Mesenchymal stem cell (in vitro differentiated cells and primary cell): ENCODE measurements around the gene SLFN12L.

ENCODE experiments used
- DNase-seq: peaks from one replicate; pipeline ENCODE4 v3.0.0-alpha.2; 2013
- H2AFZ ChIP-seq: one replicate; pipeline ENCODE4 v1.6.1; 2013; ENCODE audit warnings: low read depth, mild to moderate bottlenecking, control low read depth, inconsistent platforms, low read length, moderate library complexity
- H2AK5ac ChIP-seq: 2 replicates; pipeline ENCODE4 v1.6.1; 2013; ENCODE audit warnings: low read length, moderate library complexity, mild to moderate bottlenecking, inconsistent platforms; ENCODE audit not compliant: severe bottlenecking
- H2BK120ac ChIP-seq: one replicate; pipeline ENCODE4 v1.6.1; 2013; ENCODE audit warnings: low read depth, mild to moderate bottlenecking, inconsistent platforms, low read length, moderate library complexity
- H2BK12ac ChIP-seq, 2 experiments: one replicate each; pipeline ENCODE4 v1.6.1; 2013; ENCODE audit warnings: inconsistent platforms in 2 of 2, low read length in 2 of 2, mild to moderate bottlenecking in 2 of 2, moderate library complexity in 2 of 2, control low read depth in 1 of 2
- H2BK15ac ChIP-seq: one replicate; pipeline ENCODE4 v1.6.1; 2013; ENCODE audit warnings: mild to moderate bottlenecking, low read depth, inconsistent platforms; ENCODE audit not compliant: poor library complexity, severe bottlenecking
- H2BK5ac ChIP-seq: 2 replicates; pipeline ENCODE4 v1.6.1; 2013; ENCODE audit warnings: low read depth, mild to moderate bottlenecking, low read length, control low read depth, inconsistent platforms; ENCODE audit not compliant: poor library complexity, severe bottlenecking
- H3K14ac ChIP-seq, 2 experiments: one replicate each; pipeline ENCODE4 v1.6.1; 2013; ENCODE audit warnings: inconsistent platforms in 2 of 2, low read length in 2 of 2, control low read depth in 1 of 2, mild to moderate bottlenecking in 1 of 2, moderate library complexity in 1 of 2
- H3K18ac ChIP-seq, 2 experiments: one replicate each; pipeline ENCODE4 v1.6.1; 2013; ENCODE audit warnings: inconsistent platforms in 2 of 2, low read length in 2 of 2, control low read depth in 1 of 2, low read depth in 1 of 2, mild to moderate bottlenecking in 1 of 2
- H3K23ac ChIP-seq, 2 experiments: one replicate each; pipeline ENCODE4 v1.6.1; 2013; ENCODE audit warnings: inconsistent platforms in 2 of 2, low read length in 2 of 2, mild to moderate bottlenecking in 2 of 2, moderate library complexity in 2 of 2, control low read depth in 1 of 2
- H3K27ac ChIP-seq: 2 replicates; pipeline ENCODE4 v1.5.1; 2013; ENCODE audit warnings: mild to moderate bottlenecking, moderate library complexity, low read length, control low read depth, inconsistent platforms; ENCODE audit not compliant: poor library complexity, severe bottlenecking
- H3K27me3 ChIP-seq, 2 experiments: 2 replicates each; pipeline versions ENCODE4 v1.6.1 to v1.7.0; 2013; ENCODE audit warnings: low read length in 2 of 2, mild to moderate bottlenecking in 2 of 2, moderate library complexity in 2 of 2, control low read depth in 1 of 2, inconsistent platforms in 1 of 2; ENCODE audit not compliant: control insufficient read depth in 1 of 2, insufficient read depth in 1 of 2
- H3K36me3 ChIP-seq, 2 experiments: 2 replicates each; pipeline versions ENCODE4 v1.6.1 to v1.7.0; 2013; ENCODE audit warnings: low read length in 2 of 2, control low read depth in 1 of 2, inconsistent platforms in 1 of 2, low read depth in 1 of 2, mild to moderate bottlenecking in 1 of 2; ENCODE audit not compliant: insufficient read depth in 2 of 2, control insufficient read depth in 1 of 2
- H3K4ac ChIP-seq, 2 experiments: one replicate each; pipeline ENCODE4 v1.6.1; 2013; ENCODE audit warnings: inconsistent platforms in 2 of 2, low read length in 2 of 2, mild to moderate bottlenecking in 2 of 2, moderate library complexity in 2 of 2, control low read depth in 1 of 2, low read depth in 1 of 2
- H3K4me1 ChIP-seq: 2 replicates; pipeline ENCODE4 v1.6.1; 2013; ENCODE audit warnings: low read depth, low read length, control low read depth; ENCODE audit not compliant: control insufficient read depth, insufficient read depth
- H3K4me2 ChIP-seq: 2 replicates; pipeline ENCODE4 v1.6.1; 2013; ENCODE audit warnings: low read length, mild to moderate bottlenecking, inconsistent platforms; ENCODE audit not compliant: poor library complexity, severe bottlenecking
- H3K4me3 ChIP-seq, 2 experiments: 2 replicates each; pipeline versions ENCODE4 v1.5.1 to v1.7.0; 2013; ENCODE audit warnings: low read length in 2 of 2, mild to moderate bottlenecking in 2 of 2, control low read depth in 1 of 2, low read depth in 1 of 2; ENCODE audit not compliant: insufficient read depth in 1 of 2
- H3K79me1 ChIP-seq: replicated peaks from 2 replicates; pipeline ENCODE4 v1.6.1; 2013; ENCODE audit warnings: mild to moderate bottlenecking, control low read depth, low read length, inconsistent platforms; ENCODE audit not compliant: poor library complexity, severe bottlenecking
- H3K9ac ChIP-seq: 2 replicates; pipeline ENCODE4 v1.7.0; 2013; ENCODE audit warnings: mild to moderate bottlenecking, low read length, moderate library complexity
- H3K9me3 ChIP-seq: 2 replicates; pipeline ENCODE4 v1.7.0; 2013; ENCODE audit warnings: mild to moderate bottlenecking, low read length; ENCODE audit not compliant: control insufficient read depth
- H4K8ac ChIP-seq: one replicate; pipeline ENCODE4 v1.6.1; 2013; ENCODE audit warnings: inconsistent platforms, mild to moderate bottlenecking, low read length, moderate library complexity
- H4K91ac ChIP-seq: one replicate; pipeline ENCODE4 v1.6.1; 2013; ENCODE audit warnings: mild to moderate bottlenecking, low read length, inconsistent platforms
- WGBS: methylation state at CpG from one replicate; pipeline ENCODE4 v1.1.7; 2013; ENCODE audit warnings: mixed read lengths; 5-methylcytosine and 5-hydroxymethylcytosine counted together

SLFN12L gene

GRCh38 chr17:35553310-35553709, 15.8 kb upstream of the SLFN12L start:
- Histone ChIP-seq H3K4me2 (no peak overlapping the region), H3K4me1 (no peaks in the 10 kb centered on the region), H3K27ac (no peak overlapping the region), H2AK5ac (no peak overlapping the region), H2BK15ac (no peak overlapping the region), H3K79me1 (no peaks in the 10 kb centered on the region), H3K18ac (no peak overlapping the region), H3K4ac (no peak overlapping the region), H3K9ac (no peak overlapping the region), H3K9me3 (no peaks in the 10 kb centered on the region), H3K14ac (no peak overlapping the region), H3K27me3 (peaks cover 32 to 54% of the 10 kb centered on the region in 2 experiments), H3K23ac (no peak overlapping the region), H2BK120ac (no peak overlapping the region), H4K8ac (no peak overlapping the region), H3K4me3 (no peak overlapping the region), H2BK5ac (no peak overlapping the region), H3K36me3 (no peaks in the 10 kb centered on the region), H2AFZ (no peak overlapping the region), H2BK12ac (no peak overlapping the region), H4K91ac (no peak overlapping the region)
- WGBS = 88% methylated on average over 4 of the region's 4 CpGs
- no peak for DNase-seq

- Histone ChIP-seq H3K4me2 (no peak overlapping the region), H3K9me3 (no peaks in the 10 kb centered on the region), H3K18ac (no peak overlapping the region), H3K27me3 (peaks cover 31 to 54% of the 10 kb centered on the region in 2 experiments), H3K27ac (no peak overlapping the region), H2BK120ac (no peak overlapping the region), H3K4me1 (no peaks in the 10 kb centered on the region), H2AFZ (no peak overlapping the region), H3K36me3 (no peaks in the 10 kb centered on the region), H3K9ac (no peak overlapping the region), H2AK5ac (no peak overlapping the region), H2BK15ac (no peak overlapping the region), H4K91ac (no peak overlapping the region), H4K8ac (no peak overlapping the region), H3K23ac (no peak overlapping the region), H3K14ac (no peak overlapping the region), H2BK12ac (no peak overlapping the region), H2BK5ac (no peak overlapping the region), H3K4ac (no peak overlapping the region), H3K79me1 (no peaks in the 10 kb centered on the region), H3K4me3 (no peak overlapping the region)
- no peak for DNase-seq
- WGBS = 36% methylated on average over 1 of the region's 1 CpG
Measured at GRCh38 chr17:35548978-35549377, 11.5 kb upstream of the SLFN12L start.

GRCh38 chr17:35548208-35548810, 10.8 kb upstream of the SLFN12L start:
- Histone ChIP-seq H3K4ac (no peak overlapping the region), H2AK5ac (no peak overlapping the region), H2BK12ac (no peak overlapping the region), H3K36me3 (no peaks in the 10 kb centered on the region), H4K8ac (no peak overlapping the region), H3K4me2 (no peak overlapping the region), H3K27me3 (peaks cover 26 to 51% of the 10 kb centered on the region in 2 experiments), H2BK120ac (no peak overlapping the region), H3K4me3 (no peak overlapping the region), H3K4me1 (no peaks in the 10 kb centered on the region), H3K9me3 (no peaks in the 10 kb centered on the region), H3K23ac (no peak overlapping the region), H2AFZ (no peak overlapping the region), H3K9ac (no peak overlapping the region), H4K91ac (no peak overlapping the region), H2BK5ac (no peak overlapping the region), H3K79me1 (no peaks in the 10 kb centered on the region), H2BK15ac (no peak overlapping the region), H3K27ac (no peak overlapping the region), H3K18ac (no peak overlapping the region), H3K14ac (no peak overlapping the region)
- DNase-seq = no peak
- 59% methylated on average over 8 of the region's 8 CpGs for WGBS

- Histone ChIP-seq H3K9me3 (no peaks in the 10 kb centered on the region), H3K14ac (no peak overlapping the region), H3K27me3 (peaks cover 19 to 39% of the 10 kb centered on the region in 2 experiments), H3K79me1 (no peaks in the 10 kb centered on the region), H2BK120ac (no peak overlapping the region), H3K23ac (no peak overlapping the region), H4K91ac (no peak overlapping the region), H2BK15ac (no peak overlapping the region), H2BK12ac (no peak overlapping the region), H3K4me3 (no peak overlapping the region), H3K36me3 (no peaks in the 10 kb centered on the region), H2AK5ac (no peak overlapping the region), H3K18ac (no peak overlapping the region), H3K4ac (no peak overlapping the region), H3K4me2 (no peak overlapping the region), H3K27ac (no peak overlapping the region), H2BK5ac (no peak overlapping the region), H4K8ac (no peak overlapping the region), H2AFZ (no peak overlapping the region), H3K9ac (no peak overlapping the region), H3K4me1 (no peaks in the 10 kb centered on the region)
- 71% methylated on average over 1 of the region's 1 CpG for WGBS
- no peak for DNase-seq
Measured at GRCh38 chr17:35546487-35546886, 9.0 kb upstream of the SLFN12L start.
